Globus pallidus (tissue), 1 donor: Measurements from ENCODE around the gene SLC12A2.

Experiments used
- DNase-seq: peaks from one replicate; pipeline ENCODE4 v3.0.0-alpha.2; 2015; ENCODE audit warnings: low spot score

Gene SLC12A2

GRCh38 chr5:128228008-128228407 lies 144.4 kb downstream of the SLC12A2 start:
- no peak for DNase-seq

- no peak for DNase-seq
Observed at GRCh38 chr5:128228521-128228920, 145.0 kb downstream of the SLC12A2 start.

- no peak for DNase-seq
Observed at GRCh38 chr5:128234928-128235641, 151.5 kb downstream of the SLC12A2 start.

- DNase-seq = no peak
Observed at GRCh38 chr5:128236334-128236733, 152.8 kb downstream of the SLC12A2 start.

- no peak for DNase-seq
Observed at GRCh38 chr5:128237000-128237399, 153.4 kb downstream of the SLC12A2 start.

- DNase-seq = no peak
Observed at GRCh38 chr5:128237546-128237945, 154.0 kb downstream of the SLC12A2 start.
